Caco-2 (cell line): ENCODE measurements around the gene FBLN7. TPM values are rescaled to one million over a fixed set of nuclear protein-coding genes. Genes with fewer than 3 reads are reported as not detected.

Experiments
- BruUV-seq: library from RNA; stranded (reverse); fragments of 400-500 nt; replicated peaks from 2 replicates; lab custom pipeline; 2021; lab: Mats Ljungman, UMichigan
- CTCF ChIA-PET: fragments of 300-600 bp; sonication (Branson Sonifier 250); formaldehyde crosslinking; loops from one replicate; lab custom pipeline; 2022; ENCODE audit warnings: antibody characterized with exemption; lab: Charles Lee
- POLR2A ChIA-PET: fragments of 300-600 bp; sonication (Branson Sonifier 250); formaldehyde crosslinking; loops from one replicate; lab custom pipeline; 2022; ENCODE audit warnings: antibody characterized with exemption; lab: Charles Lee
- DNase-seq, 2 experiments: peaks; one replicate each; pipeline versions ENCODE4 v3.0.0 to v3.0.0-alpha.2; 2020 to 2022
- H3K27me3 ChIP-seq: replicated peaks from 2 replicates; pipeline ENCODE4 v1.6.0; 2011; ENCODE audit warnings: low read length; ENCODE audit not compliant: control insufficient read depth, insufficient read depth
- H3K36me3 ChIP-seq: 2 replicates; pipeline ENCODE4 v1.5.1; 2011; ENCODE audit warnings: low read length; ENCODE audit not compliant: control insufficient read depth, insufficient read depth
- H3K4me1 ChIP-seq: fragments of 250-450 bp; sonication (Bioruptor Pico); 2 replicates; pipeline ENCODE4 v1.5.1; 2020; ENCODE audit warnings: mild to moderate bottlenecking
- H3K4me3 ChIP-seq: 2 replicates; pipeline ENCODE4 v1.5.1; 2011; ENCODE audit warnings: low read depth, mild to moderate bottlenecking, control low read depth, low read length
- H3K9me3 ChIP-seq: fragments of 250-450 bp; sonication (Bioruptor Pico); 2 replicates; pipeline ENCODE4 v1.5.1; 2020; ENCODE audit warnings: mild to moderate bottlenecking, moderate library complexity
- H3K27ac Mint-ChIP-seq: one replicate; pipeline ENCODE4 v1.8.0; 2022; ENCODE audit warnings: mixed read lengths; ENCODE audit not compliant: unreplicated experiment
- H3K27me3 Mint-ChIP-seq: one replicate; pipeline ENCODE4 v1.8.0; 2022; ENCODE audit warnings: mixed read lengths; ENCODE audit not compliant: insufficient read depth, unreplicated experiment
- H3K36me3 Mint-ChIP-seq: one replicate; pipeline ENCODE4 v1.8.0; 2022; ENCODE audit warnings: mild to moderate bottlenecking, mixed read lengths; ENCODE audit not compliant: insufficient read depth, unreplicated experiment
- H3K4me1 Mint-ChIP-seq: one replicate; pipeline ENCODE4 v1.8.0; 2022; ENCODE audit warnings: low read depth, mixed read lengths; ENCODE audit not compliant: unreplicated experiment
- H3K4me3 Mint-ChIP-seq: one replicate; pipeline ENCODE4 v1.8.0; 2022; ENCODE audit warnings: mild to moderate bottlenecking, moderate library complexity, mixed read lengths; ENCODE audit not compliant: unreplicated experiment
- H3K9me3 Mint-ChIP-seq: one replicate; pipeline ENCODE4 v1.8.0; 2022; ENCODE audit warnings: mixed read lengths; ENCODE audit not compliant: unreplicated experiment
- CTCF ChIP-seq, 2 experiments: fragments of 200-600 bp in 1 of 2; IDR thresholded peaks; 1 replicate in 1 of 2; 2 replicates in 1 of 2; pipeline versions ENCODE4 v1.5.1 to v1.8.0; 2011 to 2022; ENCODE audit warnings: antibody characterized with exemption in 1 of 2, control low read depth in 1 of 2, inconsistent platforms in 1 of 2, low read depth in 1 of 2, low read length in 1 of 2, mild to moderate bottlenecking in 1 of 2, moderate library complexity in 1 of 2; ENCODE audit not compliant: insufficient read depth in 1 of 2, severe bottlenecking in 1 of 2, unreplicated experiment in 1 of 2
- intact Hi-C: fragments of 100-400 bp; cut with micrococcal nuclease; formaldehyde crosslinking; loops from one replicate; pipeline ENCODE4 v1.10.0; 2022; ENCODE audit not compliant: unreplicated experiment
- total RNA-seq: library from RNA; stranded (reverse); gene quantifications from 2 replicates; pipeline ENCODE4 v1.2.3, GENCODE V29; 2022

Gene FBLN7
- total RNA-seq, 1 experiment from 2014 or later = 0.59 TPM

- Histone ChIP-seq H3K4me1 (no peaks in the 10 kb centered on the region), H3K9me3 (no peaks in the 10 kb centered on the region), H3K4me3 (no peak overlapping the region), H3K36me3 (no peaks in the 10 kb centered on the region), H3K27me3 (no peaks in the 10 kb centered on the region)
- no TSS peak for BruUV-seq
- peaks cover 5% of the 10 kb centered on the region for H3K27me3 Mint-ChIP-seq
- no peaks in the 10 kb centered on the region for H3K36me3 Mint-ChIP-seq
- intact Hi-C loops = no loop called here
- no peak for TF ChIP-seq CTCF (IDR thresholded peaks at IDR 0.05; ENCODE audit: insufficient read depth in 1 of 2, low read depth in 1 of 2, low read length in 1 of 2, severe bottlenecking in 1 of 2, unreplicated experiment in 1 of 2)
- POLR2A ChIA-PET = no interaction called here
- no peak for DNase-seq
- no peak overlapping the region for H3K27ac Mint-ChIP-seq
- H3K9me3 Mint-ChIP-seq = no peaks in the 10 kb centered on the region
- H3K4me1 Mint-ChIP-seq = no peaks in the 10 kb centered on the region
- CTCF ChIA-PET = no interaction called here
- no peak overlapping the region for H3K4me3 Mint-ChIP-seq
These were observed 5.0 kb downstream of the FBLN7 start for GRCh38 chr2:112143150-112143549.

- no peak for TF ChIP-seq CTCF (IDR thresholded peaks at IDR 0.05; ENCODE audit: insufficient read depth in 1 of 2, low read depth in 1 of 2, low read length in 1 of 2, severe bottlenecking in 1 of 2, unreplicated experiment in 1 of 2)
- Histone ChIP-seq H3K9me3 (no peaks in the 10 kb centered on the region), H3K27me3 (no peaks in the 10 kb centered on the region), H3K4me3 (no peak overlapping the region), H3K36me3 (no peaks in the 10 kb centered on the region), H3K4me1 (no peaks in the 10 kb centered on the region)
- Mint-ChIP-seq H3K4me1 (no peaks in the 10 kb centered on the region), H3K27me3 (peaks cover 5% of the 10 kb centered on the region), H3K27ac (no peak overlapping the region), H3K4me3 (no peak overlapping the region), H3K36me3 (peaks cover 5% of the 10 kb centered on the region), H3K9me3 (no peaks in the 10 kb centered on the region)
- DNase-seq = no peak
- BruUV-seq = no TSS peak
- intact Hi-C loops = no loop called here
- ChIA-PET CTCF (no interaction called here), POLR2A (no interaction called here)
These were observed 6.8 kb downstream of the FBLN7 start for GRCh38 chr2:112144966-112145365.

- CTCF ChIA-PET = no interaction called here
- H3K4me3 Mint-ChIP-seq = no peak overlapping the region
- peaks cover 5% of the 10 kb centered on the region for H3K27me3 Mint-ChIP-seq
- Histone ChIP-seq H3K4me3 (no peak overlapping the region), H3K36me3 (no peaks in the 10 kb centered on the region), H3K9me3 (no peaks in the 10 kb centered on the region), H3K4me1 (no peaks in the 10 kb centered on the region), H3K27me3 (no peaks in the 10 kb centered on the region)
- peaks cover 5% of the 10 kb centered on the region for H3K36me3 Mint-ChIP-seq
- intact Hi-C loops = no loop called here
- no peak for DNase-seq
- no peak overlapping the region for H3K27ac Mint-ChIP-seq
- no peak for TF ChIP-seq CTCF (IDR thresholded peaks at IDR 0.05; ENCODE audit: insufficient read depth in 1 of 2, low read depth in 1 of 2, low read length in 1 of 2, severe bottlenecking in 1 of 2, unreplicated experiment in 1 of 2)
- no TSS peak for BruUV-seq
- no peaks in the 10 kb centered on the region for H3K9me3 Mint-ChIP-seq
- POLR2A ChIA-PET = no interaction called here
- H3K4me1 Mint-ChIP-seq = no peaks in the 10 kb centered on the region
These were observed 9.4 kb downstream of the FBLN7 start for GRCh38 chr2:112147382-112148168.
